HG03039 (cell line): Measurements from ENCODE around the gene WNT3.

Experiments used
- ATAC-seq: cut with Tn5 transposase; IDR thresholded peaks from one replicate; pipeline ENCODE4 v1.9.1; 2021; ENCODE audit warnings: mild to moderate bottlenecking, moderate library complexity; ENCODE audit not compliant: unreplicated experiment

WNT3 gene

DNA sequence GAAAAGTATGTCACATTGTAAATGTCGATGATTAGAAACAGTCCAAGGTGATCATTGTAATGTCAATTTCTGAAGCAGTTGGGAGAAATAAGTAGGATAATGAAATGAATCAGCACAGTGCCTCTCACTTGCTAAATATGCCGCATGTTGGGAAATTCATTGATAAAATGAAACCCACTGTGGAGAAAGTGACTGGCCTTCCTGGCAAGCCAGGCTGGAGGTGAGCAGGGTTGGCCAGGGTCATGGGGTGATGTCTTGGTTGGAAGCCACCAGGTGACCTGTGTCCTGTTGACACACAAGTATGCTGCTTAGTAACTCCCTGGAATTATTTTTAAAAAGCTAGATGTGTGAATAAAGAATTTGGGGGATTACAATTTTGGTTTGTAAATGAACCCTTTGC, 18.0 kb upstream of the WNT3 start:
- ATAC-seq = no peak

DNA sequence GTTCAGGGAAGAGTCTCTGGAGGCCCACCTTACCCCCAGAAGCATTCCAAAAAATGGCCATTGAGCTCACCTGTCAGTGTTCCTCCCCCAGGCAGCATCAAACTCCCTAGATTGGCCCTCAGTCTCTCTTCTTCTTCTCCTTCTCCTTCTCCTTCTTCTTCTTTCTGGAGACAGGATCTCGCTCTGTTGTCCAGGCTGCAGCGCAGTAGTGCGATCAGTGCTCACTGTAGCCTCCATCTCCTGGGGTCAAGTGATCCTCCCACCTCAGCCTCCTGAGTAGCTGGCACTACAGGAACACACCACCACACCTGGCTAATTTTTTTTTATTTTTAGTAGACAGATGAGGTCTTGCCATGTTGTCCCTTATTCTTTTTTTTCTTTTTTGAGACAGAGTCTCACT, 16.4 kb upstream of the WNT3 start:
- no peak for ATAC-seq

DNA sequence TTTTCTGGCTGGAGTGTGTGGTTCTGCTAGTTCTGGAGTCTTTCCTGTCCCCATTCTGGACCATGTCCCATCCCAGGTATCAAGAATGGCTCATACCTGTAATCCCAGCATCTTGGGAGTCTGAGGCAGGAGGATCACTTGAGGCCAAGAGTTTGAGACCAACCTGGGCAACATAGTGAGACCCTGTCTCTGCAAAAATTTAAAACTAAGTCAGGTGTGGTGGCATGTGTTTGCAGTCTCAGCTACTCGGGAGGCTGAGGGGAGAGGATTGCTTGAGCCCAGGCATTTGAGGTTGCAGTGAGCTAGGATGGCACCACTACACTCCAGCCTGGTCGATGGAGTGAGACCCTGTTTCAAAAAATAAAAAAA, 15.3 kb upstream of the WNT3 start:
- no peak for ATAC-seq

GRCh38 chr17:46832945-46833839, 14.7 kb upstream of the WNT3 start:
- no peak for ATAC-seq

DNA sequence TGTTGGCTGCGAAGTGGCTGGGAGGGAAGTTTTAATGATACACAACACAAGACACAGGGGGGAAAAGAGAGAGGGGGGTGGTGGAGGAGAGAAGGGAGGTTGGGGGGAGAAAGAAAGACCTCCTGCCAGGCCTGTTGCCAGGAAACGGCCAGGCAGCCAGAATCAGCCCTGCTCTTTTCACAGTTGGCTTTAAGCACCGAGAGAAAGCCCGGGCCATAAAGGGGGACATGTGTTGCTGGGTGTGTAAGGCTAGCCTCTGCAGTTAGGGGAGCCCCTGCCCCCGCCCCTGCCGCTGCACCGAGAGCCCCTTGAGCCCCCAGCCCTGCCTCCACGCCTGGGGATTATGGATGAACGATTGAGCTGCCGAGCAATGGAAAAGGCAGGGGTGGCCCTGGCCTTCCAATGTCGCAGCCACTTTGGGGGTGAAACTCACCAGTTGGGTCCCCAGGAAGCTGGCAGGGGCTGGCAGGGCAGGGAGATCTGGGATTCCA, 13.9 kb upstream of the WNT3 start:
- no peak for ATAC-seq

DNA sequence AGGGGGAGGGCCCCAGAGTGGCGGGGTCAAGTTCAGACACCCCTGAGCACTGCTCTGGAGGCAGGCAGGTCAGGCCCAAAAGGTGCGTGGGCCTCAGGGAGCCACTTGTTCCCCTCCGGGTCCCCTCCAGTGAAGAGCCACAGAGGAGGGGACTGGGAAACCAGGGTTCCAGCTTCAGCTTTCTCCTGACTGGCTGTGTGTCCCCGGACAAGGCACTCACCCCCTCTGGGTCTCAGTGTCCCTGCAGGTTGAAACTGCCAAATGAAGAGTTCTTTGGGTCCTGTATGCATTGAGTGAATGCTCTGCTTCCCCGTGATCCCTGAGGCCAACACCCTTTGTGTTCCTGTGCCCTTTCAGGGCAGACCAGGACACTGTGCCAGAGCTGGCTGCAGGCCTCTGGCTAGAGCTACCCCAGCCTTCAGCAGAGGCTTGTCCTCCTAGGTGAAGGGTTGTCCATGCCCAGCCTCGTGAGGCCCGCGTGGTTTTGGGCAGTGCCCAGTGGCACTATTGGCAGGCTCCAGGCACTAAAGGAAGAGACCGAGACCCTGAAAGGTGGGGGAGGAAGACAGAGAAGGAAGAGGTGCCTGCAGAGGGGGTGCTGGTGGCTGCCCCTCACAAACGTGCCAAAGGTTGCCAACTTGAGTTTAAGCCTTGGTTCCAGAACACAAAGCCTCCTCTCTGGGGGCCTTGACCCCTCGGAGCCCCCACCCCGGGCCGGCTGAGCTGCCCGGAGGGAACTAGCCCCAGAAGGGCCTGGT, 13.3 kb upstream of the WNT3 start:
- no peak for ATAC-seq

DNA sequence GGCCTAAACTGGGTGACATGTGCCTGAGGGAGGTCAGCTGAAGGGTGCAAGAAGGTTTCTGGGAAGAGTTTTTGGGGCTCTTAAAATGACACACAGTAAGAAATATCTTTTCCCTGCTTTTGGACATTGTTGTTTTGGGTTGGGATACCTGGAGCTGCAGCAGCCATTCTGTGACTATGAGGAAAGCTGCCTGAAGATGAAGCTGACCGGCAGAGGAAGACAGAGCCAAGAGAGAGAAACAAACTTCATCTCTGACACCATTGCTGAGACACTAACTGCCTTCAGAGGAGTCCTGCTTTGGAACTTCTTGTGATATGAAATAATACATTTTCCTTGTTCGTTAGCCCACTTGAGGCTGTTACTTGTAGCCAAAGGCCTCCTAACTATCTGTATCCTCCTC, 8.8 kb upstream of the WNT3 start:
- ATAC-seq = no peak

GRCh38 chr17:46826116-46826515, 7.6 kb upstream of the WNT3 start:
- no peak for ATAC-seq

DNA sequence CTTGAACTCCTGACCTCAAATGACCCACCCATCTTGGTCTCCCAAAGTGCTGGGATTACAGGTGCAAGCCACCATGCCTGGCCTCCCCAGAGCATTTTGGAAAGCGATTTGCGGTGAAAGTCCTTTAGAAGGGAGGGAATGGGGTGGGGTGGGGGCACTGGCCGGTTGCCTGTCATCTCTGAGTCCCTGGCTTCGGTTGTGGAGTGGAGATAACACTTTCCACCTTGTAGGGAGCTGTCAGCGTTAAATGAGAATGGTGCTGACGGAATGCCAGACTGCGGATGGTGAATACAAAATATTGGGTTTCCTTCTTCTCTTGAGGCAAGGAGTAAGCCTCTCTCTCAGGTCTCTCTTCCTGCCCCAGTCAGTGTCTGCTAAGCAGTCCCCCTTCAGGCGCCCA, 5.2 kb upstream of the WNT3 start:
- no peak for ATAC-seq

DNA sequence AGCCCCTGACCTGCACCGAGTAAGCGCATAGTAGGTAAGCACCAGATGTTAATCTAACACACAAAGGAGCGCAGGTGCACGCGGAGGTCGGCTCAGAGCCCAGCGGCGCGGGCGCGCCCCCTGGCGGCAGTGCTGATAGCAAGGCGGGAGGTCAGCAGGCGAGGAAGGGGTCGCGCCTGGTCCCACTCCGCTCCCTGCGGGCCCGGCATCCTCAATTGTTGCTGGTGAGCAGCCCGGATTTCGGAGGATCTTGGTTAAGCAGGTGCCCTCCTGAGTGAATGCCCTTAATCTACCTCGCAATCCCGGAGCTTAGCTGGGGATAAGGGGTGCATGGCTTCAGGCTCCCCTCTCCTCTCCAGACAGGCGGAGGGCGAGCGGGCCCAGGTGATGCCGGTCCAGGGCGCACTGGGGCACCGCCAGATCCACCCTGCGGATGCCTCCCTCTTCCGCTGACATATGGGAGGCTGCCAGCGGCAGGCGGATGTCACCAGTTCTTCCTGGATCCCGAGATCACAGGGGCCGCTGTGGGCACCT, 4.0 kb upstream of the WNT3 start:
- no peak for ATAC-seq

DNA sequence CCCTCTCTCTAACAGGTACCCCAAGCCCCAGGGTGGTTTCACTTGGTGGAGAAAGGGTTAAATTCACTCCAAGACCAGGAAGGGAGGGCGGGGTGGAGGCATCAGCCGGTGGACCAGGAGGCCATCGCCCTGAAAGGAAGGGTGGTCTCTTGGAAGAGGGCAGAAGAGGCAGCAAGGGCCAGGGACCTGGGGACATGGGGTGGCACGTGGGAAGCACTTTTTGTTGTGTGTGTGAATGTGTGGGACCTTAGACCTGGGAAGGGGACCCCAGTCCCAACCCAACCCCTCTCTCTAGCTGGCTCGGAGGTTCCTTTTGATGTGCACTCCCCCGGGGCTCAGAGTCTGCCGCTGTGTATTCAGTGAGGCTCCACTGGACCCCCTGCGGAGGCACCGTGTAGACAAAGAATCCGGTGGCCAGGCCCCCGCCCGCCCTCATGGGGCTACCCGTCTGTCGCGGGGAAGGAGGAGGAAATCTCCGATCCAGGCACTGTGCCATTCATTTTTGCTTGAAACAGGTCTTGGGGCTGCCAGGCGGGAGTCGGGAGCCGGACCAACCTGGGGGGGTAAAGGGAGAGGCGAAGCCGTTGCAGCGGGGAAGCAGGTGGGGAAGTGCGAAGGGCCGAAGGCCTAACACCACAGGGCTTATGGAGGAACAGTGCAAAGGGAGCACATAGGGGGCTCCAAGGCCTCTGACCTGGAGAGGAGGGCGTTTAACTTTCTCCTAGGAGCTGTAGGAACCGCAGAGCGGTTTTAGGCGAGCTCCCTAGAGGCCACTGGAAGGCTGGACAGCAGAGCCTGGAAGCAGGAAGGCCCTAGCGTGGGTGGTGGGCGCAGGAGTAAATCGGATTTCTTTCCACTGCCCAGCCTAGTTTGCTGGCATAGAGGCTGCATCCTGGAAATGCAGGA, 3.2 kb upstream of the WNT3 start:
- ATAC-seq = no peak

DNA sequence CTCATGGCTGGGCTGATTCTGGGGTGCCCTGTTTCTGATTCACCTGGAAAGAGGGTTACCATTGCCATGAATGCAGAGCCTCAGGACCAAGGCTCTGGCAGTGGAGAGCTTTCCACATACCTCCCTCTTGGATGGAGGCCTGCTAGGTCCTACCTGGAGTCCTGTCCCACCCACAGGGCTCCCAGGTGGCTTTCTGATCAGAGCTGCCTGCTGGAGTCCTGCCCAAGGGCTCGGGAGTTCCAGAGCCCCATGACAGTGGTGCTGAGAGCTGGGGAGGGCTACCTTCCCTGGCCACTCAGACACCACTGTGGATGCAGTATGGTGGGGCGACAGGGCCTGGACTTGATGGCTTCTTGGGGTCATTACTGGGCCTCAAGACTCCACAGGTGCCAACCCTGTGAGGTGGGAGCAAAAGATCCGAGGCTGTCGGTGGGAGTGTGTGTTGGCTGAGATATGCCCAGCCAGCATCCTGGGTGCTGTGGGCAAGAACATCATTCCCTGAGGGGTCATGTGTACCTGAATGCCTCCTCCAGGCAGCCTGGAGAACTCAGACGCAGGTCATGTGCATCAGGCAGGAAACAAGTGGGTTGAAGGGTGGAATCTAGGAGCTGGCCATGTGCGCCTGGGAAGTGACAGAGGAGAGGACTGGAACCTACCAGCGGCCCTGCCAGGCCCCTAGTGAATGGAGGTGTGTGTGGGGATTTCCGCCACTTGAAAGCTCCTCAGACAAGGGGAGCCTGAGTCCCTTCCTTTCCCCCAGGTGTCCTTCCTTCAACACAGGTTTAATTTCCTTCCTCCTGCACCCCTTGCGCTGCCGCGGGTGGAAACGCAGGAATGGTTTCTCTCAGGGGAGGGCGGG, 2.3 kb upstream of the WNT3 start:
- no peak for ATAC-seq

DNA sequence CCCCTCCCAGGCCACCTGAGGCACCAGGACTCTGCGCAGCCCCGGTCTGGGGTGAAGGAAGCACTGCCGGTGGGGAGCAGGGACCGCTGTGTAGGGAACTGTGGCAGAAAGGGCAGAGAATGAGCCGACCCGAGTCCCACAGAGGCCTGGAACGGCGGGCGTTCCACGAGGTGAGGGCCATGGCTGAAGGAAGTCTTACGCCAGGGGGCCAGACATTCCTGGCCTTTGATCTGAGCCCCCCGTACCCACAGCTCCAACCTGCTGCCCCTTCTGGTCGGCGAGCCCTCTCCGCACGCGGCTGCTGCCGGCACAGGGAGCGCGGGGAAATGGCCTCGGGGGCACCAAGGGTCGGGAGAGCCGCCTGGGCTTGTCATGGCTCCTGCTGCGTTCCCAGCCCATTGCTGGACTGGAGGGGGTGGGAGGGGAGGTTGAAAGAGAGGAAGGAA, 1.4 kb upstream of the WNT3 start:
- no peak for ATAC-seq

DNA sequence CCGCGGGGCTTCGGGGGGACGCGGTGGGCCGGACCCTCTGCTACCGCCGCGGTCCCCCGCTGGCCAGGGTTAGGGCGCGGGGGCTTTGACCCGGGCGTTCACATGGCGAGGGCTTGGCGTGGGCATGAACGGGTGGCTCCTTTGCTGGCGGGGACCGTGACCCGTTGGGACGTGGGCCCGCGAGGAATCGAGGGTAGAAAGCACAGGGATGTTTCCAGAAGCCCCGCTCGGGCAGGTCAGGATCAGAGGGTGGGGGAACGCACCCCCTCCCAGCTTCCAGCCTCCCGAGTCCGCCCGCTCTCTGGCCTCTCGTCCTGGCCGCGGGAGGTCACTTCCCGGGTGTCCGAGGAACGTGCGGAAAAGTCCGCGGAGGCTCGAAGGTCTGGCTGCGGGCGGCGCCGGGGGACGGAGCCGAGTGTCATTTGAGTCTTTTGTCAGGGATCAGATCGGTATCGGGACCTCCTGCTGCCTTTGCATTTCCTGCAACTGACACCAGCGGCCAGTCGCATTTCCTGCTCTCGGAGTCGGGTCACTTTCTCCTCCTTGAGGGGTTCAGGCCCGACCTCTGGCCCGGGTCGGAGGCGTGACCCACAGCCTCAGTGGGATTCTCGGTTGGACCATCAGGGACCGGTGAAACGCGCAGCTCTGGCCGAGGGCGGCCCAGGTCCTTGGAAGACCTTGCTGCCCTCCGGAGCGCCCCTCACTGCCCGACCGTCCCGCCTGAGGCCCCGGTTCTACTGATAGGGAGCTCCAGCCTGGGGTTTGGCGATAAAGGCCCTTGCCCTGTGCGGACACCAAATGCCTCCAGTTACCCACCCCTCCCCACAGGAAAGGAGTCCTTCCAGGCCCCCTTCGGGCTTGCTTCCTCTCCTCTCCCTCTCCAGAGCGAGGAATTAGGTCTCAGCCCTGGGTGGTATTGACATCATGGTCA, 702 bp upstream of the WNT3 start:
- ATAC-seq = no peak

- no peak for ATAC-seq
Measured at GRCh38 chr17:46817901-46818209, 637 bp downstream of the WNT3 start.

DNA sequence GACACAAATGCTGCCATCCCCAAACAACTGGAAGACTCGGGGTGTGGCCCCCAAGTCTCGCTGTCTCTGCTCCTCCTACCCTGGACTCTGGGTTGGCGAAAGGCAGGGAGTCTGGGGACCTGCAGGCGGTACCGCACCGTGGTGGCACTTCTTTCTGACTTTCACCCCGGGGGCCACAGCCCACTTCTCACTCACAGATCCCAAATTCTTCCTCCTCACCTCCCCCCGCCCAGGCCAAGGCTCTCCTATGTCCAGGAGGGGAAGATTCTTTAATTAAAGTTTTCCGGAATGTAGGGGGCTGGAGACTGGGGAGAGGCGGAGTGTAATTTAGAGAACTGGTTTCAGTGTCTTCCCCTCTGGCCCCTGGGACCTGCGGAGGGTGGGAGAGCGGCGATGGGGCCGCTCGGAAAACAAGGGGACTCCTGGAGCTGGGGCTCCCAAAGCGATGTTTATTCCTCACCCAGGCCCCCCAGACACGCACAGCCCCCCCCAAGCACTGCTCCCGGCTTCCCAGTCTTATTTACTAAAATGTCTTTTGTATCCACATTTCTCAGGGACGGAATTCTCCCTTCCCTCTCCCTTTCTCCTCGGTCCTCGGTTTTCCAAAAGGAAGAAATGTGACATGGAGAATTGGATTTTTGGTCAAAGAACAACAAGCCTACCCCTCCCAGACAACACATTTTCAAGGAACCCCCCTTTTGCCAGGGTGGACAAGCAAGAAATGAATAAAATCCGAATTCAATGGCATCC, 1.2 kb downstream of the WNT3 start:
- no peak for ATAC-seq

DNA sequence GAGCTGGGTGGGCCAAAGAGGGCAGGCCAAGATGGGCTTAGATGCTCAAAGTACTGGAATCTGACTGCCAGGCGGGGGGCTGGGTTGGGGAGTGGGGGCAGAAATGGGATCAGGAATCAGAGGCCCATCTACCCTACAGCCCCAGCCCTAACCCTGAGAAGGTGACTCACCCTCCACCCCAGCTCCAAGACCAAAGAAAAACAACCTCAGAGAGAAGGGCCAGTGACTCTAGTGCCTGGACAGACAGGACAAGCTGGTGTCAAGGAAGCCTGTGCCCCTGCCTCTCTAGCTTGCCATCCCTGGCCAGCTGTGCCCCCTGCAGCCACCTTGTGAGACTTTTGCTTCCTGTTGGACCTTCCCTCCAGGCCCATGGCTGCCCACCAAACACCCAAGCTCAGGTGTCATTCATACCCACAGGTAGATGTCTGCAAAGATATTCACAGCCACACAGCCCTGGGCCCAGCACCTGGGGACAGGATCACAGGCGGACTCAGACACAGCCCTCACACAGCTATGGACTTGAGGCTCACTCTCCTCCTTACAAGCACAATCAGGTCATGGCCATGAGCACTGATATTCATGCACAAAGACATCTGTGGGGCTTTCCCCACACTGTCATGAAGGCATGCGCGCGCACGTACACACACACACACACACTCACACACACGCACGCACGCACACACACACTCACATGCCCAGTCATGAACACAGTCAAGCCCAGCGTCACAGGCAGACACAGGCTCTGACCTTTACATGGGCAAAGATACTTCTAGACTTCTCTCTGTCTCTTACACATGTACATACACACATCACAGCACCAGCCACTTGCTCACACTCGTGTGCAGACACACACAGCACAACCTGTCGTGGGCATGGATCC, 2.8 kb downstream of the WNT3 start:
- no peak for ATAC-seq
